BLaER1 (cell line): ENCODE results near the gene CDKN2D.
"Not testable (repeated sequence)": the region's sequence is repeated elsewhere in the genome, so short reads cannot be mapped to it uniquely, and the experiment has no call there.

Experiments
- H3K27ac ChIP-seq: shearing (Covaris generic); formaldehyde crosslinking; 2 replicates; pipeline ENCODE4 v1.8.1; 2022
- H3K27me3 ChIP-seq: shearing (Covaris generic); formaldehyde crosslinking; 2 replicates; pipeline ENCODE4 v1.8.1; 2022
- H3K36me3 ChIP-seq: shearing (Covaris generic); formaldehyde crosslinking; 2 replicates; pipeline ENCODE4 v1.8.1; 2022
- H3K4me1 ChIP-seq: shearing (Covaris generic); formaldehyde crosslinking; 2 replicates; pipeline ENCODE4 v1.8.1; 2022
- H3K4me2 ChIP-seq: shearing (Covaris generic); formaldehyde crosslinking; 2 replicates; pipeline ENCODE4 v1.8.1; 2022
- H3K4me3 ChIP-seq: shearing (Covaris generic); formaldehyde crosslinking; 2 replicates; pipeline ENCODE4 v1.8.1; 2022
- H3K9ac ChIP-seq: shearing (Covaris generic); formaldehyde crosslinking; 2 replicates; pipeline ENCODE4 v1.8.1; 2022
- H3K9me3 ChIP-seq: shearing (Covaris generic); formaldehyde crosslinking; 2 replicates; pipeline ENCODE4 v1.8.1; 2022
- H4K20me1 ChIP-seq: shearing (Covaris generic); formaldehyde crosslinking; 2 replicates; pipeline ENCODE4 v1.8.1; 2022
- Cebpa-rat ChIP-seq: shearing (Covaris generic); IDR thresholded peaks from 2 replicates; pipeline ENCODE4 v1.8.1; 2022

The CDKN2D gene

DNA sequence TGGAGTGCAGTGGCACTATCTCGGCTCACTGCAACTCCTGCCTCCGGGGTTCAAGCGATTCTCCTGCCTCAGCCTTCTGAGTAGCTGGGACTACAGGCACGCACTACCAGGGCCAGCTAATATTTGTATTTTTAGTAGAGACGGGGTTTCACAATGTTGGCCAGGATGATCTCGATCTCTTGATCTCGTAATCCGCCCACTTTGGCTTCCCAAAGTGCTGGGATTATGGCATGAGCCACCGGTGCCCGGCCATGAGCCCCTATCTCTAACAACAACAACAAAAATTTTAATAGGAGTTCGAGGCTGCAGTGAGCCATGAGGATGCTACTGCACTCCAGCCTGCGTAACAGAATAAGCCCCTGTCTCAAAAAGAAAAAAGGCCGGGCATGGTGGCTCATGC is 13.3 kb upstream of the CDKN2D start:
- no peaks in the 10 kb centered on the region for H3K27me3 ChIP-seq
- H3K4me3 ChIP-seq, result no peak overlapping the region
- H3K9me3 ChIP-seq, result no peaks in the 10 kb centered on the region
- H3K36me3 ChIP-seq, result no peaks in the 10 kb centered on the region
- no peaks in the 10 kb centered on the region for H4K20me1 ChIP-seq
- H3K4me1 ChIP-seq, result peaks cover 20% of the 10 kb centered on the region
- TF ChIP-seq Cebpa-rat, result no peak
- H3K9ac ChIP-seq, result no peak overlapping the region
- H3K27ac ChIP-seq, result no peak overlapping the region
- no peak overlapping the region for H3K4me2 ChIP-seq

DNA sequence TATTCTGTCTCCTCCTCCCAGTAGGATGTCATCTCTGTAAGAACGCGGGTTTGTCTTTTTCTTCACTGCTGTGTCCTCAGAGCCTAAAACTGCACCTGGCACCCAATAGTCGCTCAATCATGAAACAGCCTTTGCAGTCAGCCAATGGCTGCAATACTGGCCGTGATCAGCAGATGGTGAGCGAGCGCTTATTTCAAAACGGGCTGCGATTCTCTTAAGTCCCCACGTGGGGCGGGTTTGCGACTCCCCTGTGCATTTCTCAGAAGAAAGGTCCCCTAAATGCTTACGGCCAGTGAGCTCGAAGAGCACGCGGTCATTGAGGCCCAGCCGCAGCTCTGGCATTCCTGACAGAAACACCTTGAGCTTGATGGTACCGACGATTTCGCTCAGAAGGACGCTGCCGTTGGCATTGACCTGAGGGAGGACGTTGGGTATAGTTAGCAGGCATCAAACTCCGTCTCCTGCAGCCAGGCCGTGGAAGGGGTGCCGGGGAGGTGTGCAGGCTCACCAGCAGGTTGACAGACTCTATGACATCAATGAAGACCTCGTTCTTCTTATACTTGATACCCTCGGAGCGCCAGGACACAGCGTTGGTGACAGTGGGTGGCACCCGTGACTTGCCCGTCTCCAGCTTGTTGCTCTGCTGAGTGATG is 12.3 kb upstream of the CDKN2D start:
- TF ChIP-seq Cebpa-rat, result no peak
- no peaks in the 10 kb centered on the region for H4K20me1 ChIP-seq
- H3K9ac ChIP-seq, result no peak overlapping the region
- no peaks in the 10 kb centered on the region for H3K9me3 ChIP-seq
- no peak overlapping the region for H3K27ac ChIP-seq
- peaks cover 20% of the 10 kb centered on the region for H3K4me1 ChIP-seq
- H3K27me3 ChIP-seq, result no peaks in the 10 kb centered on the region
- H3K4me2 ChIP-seq, result peak overlapping the region; percentile 59
- H3K36me3 ChIP-seq, result no peaks in the 10 kb centered on the region
- no peak overlapping the region for H3K4me3 ChIP-seq

DNA sequence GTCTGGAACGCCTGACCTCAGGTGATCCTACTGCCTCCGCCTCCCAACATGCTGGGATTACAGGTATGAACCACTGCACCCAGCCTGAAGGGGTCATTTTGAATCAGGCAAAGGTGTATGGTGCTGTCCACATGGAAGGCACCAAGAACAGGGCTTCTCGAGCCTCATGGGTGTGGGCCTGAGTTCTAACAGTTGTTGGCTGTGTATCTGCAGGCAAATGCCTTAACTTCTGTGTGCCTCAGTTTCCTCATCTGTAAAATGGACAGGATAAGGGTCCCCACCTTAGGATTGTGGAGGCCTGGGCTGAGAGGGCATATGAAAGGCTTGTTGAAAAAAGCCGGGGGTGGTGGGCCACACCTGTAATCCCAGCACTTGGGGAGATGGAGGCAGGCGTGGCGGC is 9.2 kb upstream of the CDKN2D start:
- no peaks in the 10 kb centered on the region for H3K9me3 ChIP-seq
- H3K4me1 ChIP-seq, result no peaks in the 10 kb centered on the region; the same call in 1 of the 2 replicates
- H3K36me3 ChIP-seq, result no peaks in the 10 kb centered on the region
- H3K9ac ChIP-seq, result no peak overlapping the region
- H3K27me3 ChIP-seq, result no peaks in the 10 kb centered on the region
- no peaks in the 10 kb centered on the region for H4K20me1 ChIP-seq
- H3K4me2 ChIP-seq, result no peak overlapping the region
- H3K27ac ChIP-seq, result no peak overlapping the region
- no peak overlapping the region for H3K4me3 ChIP-seq
- TF ChIP-seq Cebpa-rat, result no peak

GRCh38 chr19:10575011-10575716 is 6.4 kb upstream of the CDKN2D start:
- Histone ChIP-seq H3K4me1 (peaks cover 26% of the 10 kb centered on the region), H3K27me3 (no peaks in the 10 kb centered on the region), H3K4me2 (no peak overlapping the region), H4K20me1 (no peaks in the 10 kb centered on the region), H3K9ac (no peak overlapping the region), H3K36me3 (no peaks in the 10 kb centered on the region), H3K9me3 (no peaks in the 10 kb centered on the region), H3K4me3 (no peak overlapping the region), H3K27ac (no peak overlapping the region)
- no peak for TF ChIP-seq Cebpa-rat

DNA sequence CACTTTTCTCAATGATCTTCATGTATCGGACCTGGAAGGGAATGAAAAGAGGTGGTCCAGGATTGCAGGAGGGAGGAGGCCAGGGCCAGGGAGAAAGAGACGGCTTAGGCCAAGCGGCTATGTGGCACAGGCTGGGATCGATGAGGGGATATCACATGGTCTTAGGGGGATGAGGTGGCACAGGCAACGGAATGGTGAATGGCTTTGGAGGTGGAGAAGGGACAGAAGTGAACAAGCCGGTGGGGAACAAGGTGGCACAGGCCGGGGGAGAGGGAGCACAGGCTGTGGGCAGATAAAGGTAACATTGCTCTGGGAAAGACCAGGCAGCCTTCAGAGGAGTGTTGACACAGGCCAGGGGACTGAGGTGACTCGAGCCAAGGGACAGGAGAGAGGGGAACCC is 5.7 kb upstream of the CDKN2D start:
- no peak overlapping the region; the same call in 1 of the 2 replicates for H3K27ac ChIP-seq

DNA sequence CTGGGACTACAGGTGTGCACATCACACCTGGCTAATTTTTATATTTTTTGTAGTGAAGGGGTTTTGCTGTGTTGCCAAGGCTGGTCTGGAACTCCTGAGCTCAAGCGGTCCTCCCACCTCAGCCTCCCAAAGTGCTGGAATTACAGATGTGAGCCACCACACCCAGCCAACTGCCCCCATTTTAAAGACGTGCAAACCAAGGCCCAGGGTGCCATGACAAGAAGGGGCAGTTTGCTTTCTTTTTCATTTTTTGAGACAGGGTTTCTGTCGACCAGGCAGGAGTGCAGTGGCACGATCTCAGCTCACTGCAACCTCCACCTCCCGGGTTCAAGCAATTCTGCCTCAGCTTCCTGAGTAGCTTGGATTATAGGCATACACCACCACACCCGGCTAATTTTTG is 5.0 kb upstream of the CDKN2D start:
- H3K9ac ChIP-seq, H3K27me3 ChIP-seq, H4K20me1 ChIP-seq, H3K36me3 ChIP-seq, H3K4me3 ChIP-seq, H3K4me2 ChIP-seq, H3K27ac ChIP-seq, H3K9me3 ChIP-seq: not testable (repeated sequence)
- H3K4me1 ChIP-seq, result peaks cover 35% of the 10 kb centered on the region

More for the DNA sequence above, 5.7 kb upstream of the CDKN2D start:
- no peaks in the 10 kb centered on the region for H3K9me3 ChIP-seq
- H3K4me1 ChIP-seq, result peaks cover 33% of the 10 kb centered on the region
- H3K27me3 ChIP-seq, result no peaks in the 10 kb centered on the region
- no peak overlapping the region for H3K9ac ChIP-seq
- no peak overlapping the region for H3K4me2 ChIP-seq
- no peak for TF ChIP-seq Cebpa-rat
- no peaks in the 10 kb centered on the region for H4K20me1 ChIP-seq
- no peaks in the 10 kb centered on the region for H3K36me3 ChIP-seq
- no peak overlapping the region for H3K4me3 ChIP-seq

DNA sequence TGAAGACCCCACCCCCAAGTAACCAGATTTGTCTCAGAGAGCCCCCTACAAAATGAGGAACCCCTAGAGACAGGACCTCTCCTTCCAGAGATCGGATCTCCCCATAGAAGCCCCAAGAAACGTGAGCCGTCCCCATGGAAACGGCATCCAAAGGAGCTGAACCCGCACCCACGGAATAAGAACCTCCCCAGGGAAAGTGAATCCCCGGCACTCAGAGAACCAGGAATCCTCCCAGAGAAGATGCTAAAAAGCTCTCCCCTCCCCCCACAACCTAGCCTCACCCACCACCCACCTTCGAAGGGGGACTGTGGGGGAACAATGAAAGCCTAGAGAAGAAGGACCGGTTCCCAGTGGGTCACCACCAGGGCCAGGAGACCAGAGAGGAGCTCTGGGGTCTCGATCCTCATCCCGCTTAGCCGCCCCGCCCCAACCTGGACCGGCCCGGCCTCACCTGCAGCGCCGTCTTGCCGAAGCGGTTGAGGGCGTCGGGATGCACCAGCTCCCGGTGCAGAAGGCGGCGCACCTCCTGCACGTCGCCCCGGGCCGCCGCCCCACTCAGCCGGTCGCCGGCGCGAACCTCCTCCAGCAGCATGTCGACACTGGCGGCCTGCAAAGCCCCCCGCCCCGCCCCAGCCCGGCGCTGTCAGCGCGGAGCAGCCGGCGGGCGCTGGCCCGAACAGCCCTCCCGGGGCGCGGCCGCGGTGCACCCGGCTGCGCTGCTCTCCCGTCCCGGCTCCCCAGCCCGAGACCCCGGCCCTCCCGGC is 535 bp downstream of the CDKN2D start:
- peak overlapping the region; percentile 99 for H3K4me2 ChIP-seq
- no peaks in the 10 kb centered on the region for H4K20me1 ChIP-seq
- peak overlapping the region; percentile 91 for H3K4me3 ChIP-seq
- H3K9ac ChIP-seq, result peak overlapping the region; percentile 94
- peaks cover 68% of the 10 kb centered on the region for H3K4me1 ChIP-seq
- peak overlapping the region; percentile 97 for H3K27ac ChIP-seq
- no peak for TF ChIP-seq Cebpa-rat
- no peaks in the 10 kb centered on the region for H3K9me3 ChIP-seq
- no peaks in the 10 kb centered on the region for H3K27me3 ChIP-seq
- H3K36me3 ChIP-seq, result peaks cover 21% of the 10 kb centered on the region

- no peak for TF ChIP-seq Cebpa-rat
- H3K4me1 ChIP-seq, result peaks cover 71% of the 10 kb centered on the region
- H4K20me1 ChIP-seq, result 0 out of 2 replicates have a peak, but pooled peaks cover 3% of the 10 kb centered on the region
- no peaks in the 10 kb centered on the region for H3K27me3 ChIP-seq
- H3K36me3 ChIP-seq, result peaks cover 27% of the 10 kb centered on the region
- H3K4me2 ChIP-seq, result peak overlapping the region; percentile 99
- peak overlapping the region; percentile 97 for H3K27ac ChIP-seq
- peak overlapping the region; percentile 94 for H3K9ac ChIP-seq
- H3K9me3 ChIP-seq, result no peaks in the 10 kb centered on the region
- H3K4me3 ChIP-seq, result peak overlapping the region; percentile 91
Observed at GRCh38 chr19:10567656-10568055, 1.1 kb downstream of the CDKN2D start.

DNA sequence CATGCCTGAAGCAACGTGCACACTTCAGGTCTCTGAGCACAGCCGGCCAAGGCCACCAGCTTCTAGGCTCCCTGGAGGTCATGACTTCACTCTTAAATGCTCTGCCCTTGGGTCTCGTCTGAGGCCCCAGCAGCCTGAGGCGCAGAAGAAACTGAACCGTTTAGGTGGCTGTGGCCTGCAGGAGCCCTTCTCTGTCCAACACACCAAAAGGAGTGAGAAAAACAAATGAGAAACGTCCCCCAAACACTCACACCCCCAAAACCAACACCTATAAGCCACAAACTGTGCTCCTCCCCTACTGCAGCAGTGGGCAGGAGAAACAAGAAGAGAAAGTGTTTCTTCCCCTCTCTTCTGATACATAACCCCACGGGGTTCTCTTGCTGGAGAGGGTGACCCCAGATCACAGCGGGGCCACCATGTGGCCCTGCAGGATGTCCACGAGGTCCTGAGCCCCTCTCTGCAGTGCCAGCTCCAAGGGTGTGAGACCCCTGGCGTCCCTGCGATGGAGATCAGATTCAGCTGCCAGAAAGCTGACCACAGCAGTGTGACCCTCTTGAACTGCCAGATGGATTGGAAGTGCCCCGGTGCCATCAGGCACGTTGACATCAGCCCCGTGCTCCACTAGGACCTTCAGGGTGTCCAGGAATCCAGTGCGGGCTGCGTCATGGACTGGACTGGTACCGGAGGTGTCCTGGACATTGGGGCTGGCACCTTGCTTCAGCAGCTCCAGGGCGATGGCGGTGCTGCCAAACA is 1.9 kb downstream of the CDKN2D start:
- Histone ChIP-seq H3K4me2 (peak overlapping the region; percentile 99), H3K4me3 (peak overlapping the region; percentile 91), H3K4me1 (peaks cover 69% of the 10 kb centered on the region), H4K20me1 (0 out of 2 replicates have a peak, but pooled peaks cover 4% of the 10 kb centered on the region), H3K27ac (peak overlapping the region; percentile 97), H3K36me3 (peaks cover 35% of the 10 kb centered on the region), H3K9ac (peak overlapping the region; percentile 94), H3K27me3 (no peaks in the 10 kb centered on the region), H3K9me3 (no peaks in the 10 kb centered on the region)
- TF ChIP-seq Cebpa-rat, result no peak
